NCI-H2107 treated with DMSO at 0.1 percent for 48 hours (cell line): ENCODE measurements around the gene C2CD4B.

Source experiments
- DNase-seq: peaks from one replicate; lab custom pipeline; 2025; ENCODE audit not compliant: unreplicated experiment; lab: John Stamatoyannopoulos, UW

C2CD4B gene, protein sequence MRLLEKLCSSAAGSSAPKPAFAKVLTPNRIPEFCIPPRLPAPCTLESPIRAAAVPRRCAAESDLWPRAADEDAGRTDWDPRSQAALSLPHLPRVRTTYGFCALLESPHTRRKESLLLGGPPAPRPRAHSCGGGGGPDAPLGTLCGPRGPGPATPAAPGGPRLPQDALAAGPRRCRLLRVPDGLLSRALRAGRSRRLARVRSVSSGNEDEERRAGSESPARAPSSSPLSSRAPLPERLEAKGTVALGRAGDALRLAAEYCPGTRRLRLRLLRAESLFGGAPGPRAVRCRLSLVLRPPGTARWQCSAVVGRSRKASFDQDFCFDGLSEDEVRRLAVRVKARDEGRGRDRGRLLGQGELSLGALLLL

DNA sequence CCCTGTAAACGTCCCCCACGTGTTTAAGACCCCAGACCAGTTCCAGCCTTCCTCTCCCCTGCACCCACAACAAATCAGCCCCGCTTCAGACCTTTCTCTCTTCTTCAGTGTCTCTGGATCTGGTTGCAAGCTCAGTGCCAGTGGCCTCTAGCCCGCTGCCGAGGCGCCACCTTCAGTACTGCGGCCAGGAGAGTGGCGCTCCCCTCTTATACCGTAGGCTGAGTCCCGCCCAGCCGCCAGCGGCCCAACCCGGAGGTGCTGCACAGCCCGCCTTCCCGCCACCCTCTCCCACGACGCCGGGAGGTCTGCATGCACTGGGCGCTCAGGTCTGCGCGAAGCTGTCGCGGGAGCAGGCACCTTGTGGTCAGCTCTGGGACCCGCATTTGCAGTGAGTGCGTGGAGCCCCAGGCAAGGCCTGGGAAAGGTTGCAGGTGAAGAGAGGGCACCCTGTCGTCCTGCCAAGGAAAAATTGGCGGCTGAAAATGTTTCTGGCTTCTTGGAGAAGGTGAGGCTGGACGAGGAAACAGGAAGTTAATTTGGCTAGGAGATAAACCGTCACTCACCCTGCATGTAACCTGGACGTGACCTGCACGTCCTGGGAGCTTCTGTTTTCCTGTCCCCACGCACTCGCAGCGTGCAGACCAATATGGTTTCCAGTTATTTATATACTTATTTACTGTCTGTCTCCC is at the start of gene C2CD4B:
Gene C2CD4B (minus strand): TSS at position 182 of the 689 bp plus-strand sequence. CDS start 301 bp downstream, outside the sequence.
- no peak for DNase-seq

DNA sequence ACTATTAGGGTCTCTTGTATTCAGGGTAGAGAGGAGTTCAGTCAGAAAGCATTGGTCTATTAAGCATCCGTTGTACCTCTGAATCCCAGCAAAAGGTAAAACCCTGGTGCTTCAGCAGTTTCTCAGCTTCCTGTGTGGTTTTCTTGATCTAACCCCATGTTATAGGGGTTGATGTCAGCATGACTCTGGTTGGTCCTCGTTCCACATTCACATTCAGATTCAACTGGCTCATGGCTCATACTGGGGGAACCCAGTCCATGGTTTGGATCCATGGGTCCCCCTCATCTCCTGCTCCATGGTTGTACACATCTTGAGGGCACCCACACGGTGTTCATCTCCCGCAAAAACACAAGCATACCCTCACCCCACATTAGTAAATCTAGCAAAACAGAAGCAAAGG is 47.7 kb upstream of the C2CD4B start:
- DNase-seq = no peak

DNA sequence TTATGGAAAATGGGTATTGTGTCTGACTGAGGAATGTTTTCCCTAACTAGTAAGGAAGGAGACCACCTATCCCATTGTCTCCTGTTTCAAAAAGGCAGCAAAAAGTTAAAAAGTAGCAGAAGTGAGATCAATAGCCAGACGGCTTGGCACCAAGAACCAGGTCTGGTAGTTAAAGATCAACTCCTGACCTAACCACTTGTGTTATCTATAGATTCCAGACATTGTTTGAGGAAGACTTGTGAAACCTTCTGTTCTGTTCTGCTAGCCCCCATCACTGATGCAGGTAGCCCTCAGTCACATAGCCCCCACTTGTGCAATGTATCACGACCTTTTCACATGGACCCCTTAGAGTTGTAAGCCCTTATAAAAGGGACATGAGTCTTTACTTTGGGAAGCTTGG is 46.3 kb upstream of the C2CD4B start:
- no peak for DNase-seq

DNA sequence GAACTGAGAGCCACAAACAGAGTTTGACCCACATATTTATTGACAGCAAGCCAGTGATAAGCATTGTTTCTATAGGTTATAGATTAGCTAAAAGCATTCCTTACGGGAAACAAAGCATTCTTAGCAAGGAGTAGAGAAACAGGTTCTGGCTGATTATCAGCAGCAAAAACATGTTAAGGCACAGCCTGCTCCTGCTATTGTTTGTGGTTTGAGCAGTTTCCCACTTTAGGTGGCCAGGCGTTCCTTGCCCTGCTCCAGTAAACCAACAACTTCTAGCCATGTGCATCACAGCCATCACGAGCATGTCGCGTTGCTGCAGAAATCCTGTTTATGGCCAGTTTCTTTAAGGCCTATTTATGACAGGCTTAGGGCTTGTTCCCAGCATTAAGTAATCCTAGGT is 44.7 kb upstream of the C2CD4B start:
- DNase-seq = no peak

DNA sequence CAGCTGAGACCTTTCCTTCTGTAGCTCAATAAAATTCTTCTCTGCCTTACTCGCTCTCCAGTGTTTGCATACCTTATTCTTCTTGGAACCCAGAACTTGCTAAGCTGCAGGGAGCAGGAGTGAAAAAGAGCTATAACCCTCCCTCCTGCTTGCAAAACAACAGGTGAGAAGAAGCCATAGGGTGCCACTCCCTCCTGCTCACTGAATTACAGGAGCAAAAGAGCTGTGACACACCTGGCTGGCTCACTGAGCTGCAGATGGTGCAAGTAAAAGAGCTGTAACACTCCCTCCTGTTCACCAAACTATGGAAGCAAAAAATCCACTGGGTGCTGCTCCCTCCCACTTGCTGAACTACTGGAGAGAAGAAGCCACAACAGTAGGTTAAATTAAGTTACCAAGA is 44.2 kb upstream of the C2CD4B start:
- DNase-seq = no peak

DNA sequence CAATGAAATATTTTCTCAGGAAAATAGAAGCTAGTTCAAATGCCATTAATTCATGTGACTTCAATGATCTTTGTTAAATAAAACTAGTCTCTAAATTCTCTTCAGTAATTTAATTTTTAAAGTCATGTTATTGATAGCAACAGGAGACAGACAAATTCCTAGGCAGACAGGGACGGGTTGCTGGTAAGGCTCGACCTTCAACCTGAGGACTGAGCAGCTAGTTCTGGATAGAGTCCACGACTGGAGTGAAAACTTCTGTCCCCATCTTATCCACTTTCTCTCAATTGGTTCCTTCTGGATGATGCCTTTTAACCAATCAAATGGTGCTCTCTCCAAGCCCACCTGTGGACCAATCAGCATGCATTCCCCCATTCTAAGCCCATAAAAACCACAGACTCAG is 43.8 kb upstream of the C2CD4B start:
- DNase-seq = no peak

DNA sequence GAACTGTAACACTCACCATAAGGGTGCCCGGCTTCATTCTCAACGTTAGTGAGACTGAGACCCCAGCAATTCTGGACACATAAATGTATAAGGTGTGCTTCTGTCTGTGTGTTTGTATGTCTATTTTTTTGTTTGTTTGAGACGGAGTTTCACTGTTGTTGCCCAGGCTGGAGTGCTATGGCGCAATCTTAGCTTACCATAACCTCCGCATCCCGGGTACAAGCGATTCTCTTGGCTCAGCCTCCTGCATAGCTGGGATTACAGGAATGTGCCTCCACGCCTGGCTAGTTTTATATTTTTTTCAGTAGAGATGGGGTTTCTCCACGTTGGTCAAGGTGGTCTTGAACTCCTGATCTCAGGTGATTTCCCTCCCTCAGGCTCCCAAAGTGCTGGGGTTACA is 43.3 kb upstream of the C2CD4B start:
- DNase-seq = no peak

DNA sequence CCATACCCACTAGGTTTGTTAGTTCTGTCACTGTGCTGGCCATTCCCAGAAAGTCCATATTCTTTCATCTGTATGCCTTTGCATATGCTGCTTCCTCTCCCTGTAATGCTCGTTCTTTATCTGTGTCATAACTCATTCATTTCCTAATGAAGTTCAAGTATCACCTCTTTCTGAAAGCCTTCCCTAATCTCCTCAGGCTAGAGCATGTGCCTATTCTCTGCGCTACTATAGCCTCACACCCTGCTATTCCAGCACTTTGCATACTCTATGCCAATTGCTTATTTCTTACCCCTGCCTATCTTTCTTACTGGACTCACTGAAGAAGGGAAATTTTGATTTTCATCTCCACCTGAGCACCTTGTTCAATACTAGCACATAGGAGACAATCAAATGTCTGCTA is 25.6 kb upstream of the C2CD4B start:
- no peak for DNase-seq

DNA sequence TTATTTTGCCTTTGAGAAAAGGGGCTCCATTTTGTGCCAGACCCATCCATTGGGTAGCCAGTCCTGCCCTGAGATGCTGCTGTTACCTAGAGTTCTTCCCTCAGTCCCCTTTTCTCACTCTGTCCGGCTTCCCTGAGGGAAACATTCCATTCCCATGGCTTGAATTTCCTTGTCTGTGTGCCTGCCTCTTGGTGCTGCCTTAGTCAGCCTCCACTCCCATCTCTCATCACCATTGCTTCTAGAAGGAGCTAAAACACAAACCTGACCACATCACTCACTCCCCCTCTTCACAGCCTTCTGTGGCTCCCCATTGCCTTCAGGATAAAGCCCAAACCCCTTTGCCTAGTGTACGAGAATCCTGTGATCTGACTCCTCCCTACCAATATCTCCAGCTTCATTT is 25.2 kb upstream of the C2CD4B start:
- no peak for DNase-seq

DNA sequence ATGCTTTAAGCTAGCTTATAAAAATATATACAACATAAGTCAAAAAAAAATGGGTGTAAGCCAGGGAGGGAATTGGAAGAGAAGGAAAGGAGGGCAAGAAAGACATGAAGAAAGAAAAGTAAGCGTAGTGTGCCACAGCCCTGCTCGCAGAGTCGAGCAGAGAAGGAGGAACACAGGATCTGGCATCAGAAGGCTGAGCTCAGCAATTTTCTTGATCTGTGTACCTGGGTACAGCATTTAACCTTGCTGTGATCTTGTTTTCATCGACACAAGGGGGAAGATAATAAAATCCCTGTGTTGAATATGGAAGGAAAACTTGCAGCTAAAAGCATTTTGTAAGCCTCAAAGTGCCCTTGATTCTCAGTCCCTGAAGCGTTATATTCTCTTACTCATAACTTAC is 23.7 kb upstream of the C2CD4B start:
- no peak for DNase-seq

DNA sequence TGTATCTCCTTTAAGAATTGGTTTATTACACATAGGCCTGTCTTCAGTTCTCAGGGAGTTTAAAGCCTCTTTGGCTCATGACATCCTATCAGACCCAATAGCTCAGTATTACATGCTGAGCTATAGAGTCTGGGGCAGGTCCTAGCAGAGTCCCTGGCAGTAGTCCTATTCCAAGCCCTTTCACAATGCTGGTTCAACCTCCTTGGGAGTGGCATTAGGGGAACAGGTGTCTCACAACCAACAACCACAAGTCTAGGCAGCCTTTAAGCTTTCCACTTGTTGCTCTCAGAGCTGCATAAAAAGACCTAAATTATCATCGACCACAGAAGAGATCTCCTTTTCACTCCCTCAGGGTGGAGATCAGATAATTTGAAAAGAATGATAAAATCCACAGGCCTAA is 22.8 kb upstream of the C2CD4B start:
- DNase-seq = no peak

DNA sequence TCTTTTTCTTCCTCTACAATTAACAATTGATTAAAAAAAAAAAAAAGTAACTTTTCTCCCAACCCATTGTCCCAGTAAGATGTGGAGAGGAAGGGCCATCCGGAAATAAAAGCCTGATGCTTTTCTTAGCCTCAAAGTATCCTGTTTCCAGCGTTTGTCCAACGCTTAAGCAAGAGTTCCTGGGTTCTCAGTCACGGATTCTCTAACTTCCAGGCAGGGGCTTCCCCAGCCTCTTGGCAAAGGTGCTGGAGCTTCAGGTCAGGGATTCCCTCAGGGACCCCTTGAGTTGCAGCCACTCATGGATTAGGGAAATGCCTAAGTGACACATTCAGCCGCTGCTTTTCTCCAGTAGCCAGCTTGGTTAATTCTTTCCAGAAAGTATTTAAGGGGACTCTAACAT is 22.3 kb upstream of the C2CD4B start:
- no peak for DNase-seq

DNA sequence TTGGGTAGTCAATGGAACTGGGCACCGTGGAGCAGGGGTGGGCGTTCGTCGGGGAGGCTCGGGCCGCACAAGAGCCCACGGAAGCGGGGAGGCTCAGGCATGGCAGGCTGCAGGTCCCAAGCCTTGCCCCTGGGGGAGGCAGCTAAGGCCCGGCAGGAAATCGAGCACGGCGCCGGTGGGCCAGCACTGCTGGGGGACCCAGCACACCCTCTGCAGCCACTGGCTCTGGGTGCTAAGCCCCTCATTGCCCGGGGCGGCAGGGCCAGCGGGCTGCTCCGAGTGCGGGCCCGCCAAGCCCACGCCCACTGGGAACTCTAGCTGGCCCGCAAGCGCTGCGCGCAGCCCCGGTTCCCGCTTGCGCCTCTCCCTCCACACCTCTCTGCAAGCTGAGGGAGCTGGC is 21.5 kb upstream of the C2CD4B start:
- no peak for DNase-seq

DNA sequence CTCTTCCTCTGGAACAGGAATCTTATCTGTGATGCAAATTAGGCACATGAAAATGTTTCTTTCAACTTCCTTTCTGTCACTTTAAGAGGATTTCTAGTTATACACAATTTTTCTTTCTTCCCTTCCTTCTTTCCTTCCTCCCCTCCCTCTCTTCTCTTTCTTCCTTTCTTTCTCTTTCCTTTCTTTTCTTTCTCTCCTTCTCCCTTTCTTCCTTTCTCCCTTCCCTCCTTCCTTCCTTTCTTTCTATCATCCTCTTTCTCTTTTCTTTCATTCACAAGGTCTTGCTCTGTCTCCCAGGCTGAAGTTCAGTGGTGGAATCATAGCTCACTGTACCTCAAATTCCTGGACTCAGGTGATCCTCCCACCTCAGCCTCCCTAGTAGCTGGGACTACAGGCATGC is 18.0 kb upstream of the C2CD4B start:
- DNase-seq = no peak

DNA sequence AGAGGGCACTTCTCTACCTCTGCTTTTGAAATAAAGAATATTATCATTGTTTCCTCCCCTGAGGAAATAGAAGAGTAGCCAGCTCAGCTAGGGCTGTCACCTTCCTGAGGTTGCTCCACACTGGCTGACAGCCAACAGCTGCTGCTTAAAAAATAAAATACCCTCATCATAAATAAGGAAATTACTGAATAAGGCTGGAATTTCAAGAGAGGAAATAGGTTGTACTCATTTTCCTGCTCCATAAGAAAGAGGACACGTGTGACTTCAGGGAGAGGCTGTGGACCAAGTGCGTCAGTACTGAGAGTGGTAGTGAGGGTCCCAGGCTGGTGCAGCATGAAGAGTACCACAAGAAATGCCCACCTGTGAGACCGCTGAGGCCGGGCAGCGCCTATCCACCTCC is 8.1 kb upstream of the C2CD4B start:
- DNase-seq = no peak

DNA sequence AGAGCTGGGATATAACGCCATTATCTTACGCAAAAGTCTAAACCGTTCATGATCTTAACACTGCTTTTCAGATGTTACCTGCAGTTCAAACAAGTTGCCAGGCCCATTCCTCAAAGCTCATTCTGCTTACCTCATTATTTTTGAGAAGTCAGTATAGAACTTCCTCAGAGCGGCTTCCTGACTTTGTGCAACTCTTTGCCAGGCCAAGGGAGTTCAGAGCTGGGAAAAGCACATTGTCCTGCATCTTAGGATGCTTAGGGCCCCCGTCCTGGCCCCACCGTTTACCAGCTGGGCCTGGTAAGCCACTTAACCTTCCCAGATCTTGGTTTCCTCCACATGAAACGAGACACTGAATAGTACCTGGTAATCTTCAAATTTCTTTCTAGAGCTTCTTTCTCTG is 6.8 kb upstream of the C2CD4B start:
- no peak for DNase-seq

DNA sequence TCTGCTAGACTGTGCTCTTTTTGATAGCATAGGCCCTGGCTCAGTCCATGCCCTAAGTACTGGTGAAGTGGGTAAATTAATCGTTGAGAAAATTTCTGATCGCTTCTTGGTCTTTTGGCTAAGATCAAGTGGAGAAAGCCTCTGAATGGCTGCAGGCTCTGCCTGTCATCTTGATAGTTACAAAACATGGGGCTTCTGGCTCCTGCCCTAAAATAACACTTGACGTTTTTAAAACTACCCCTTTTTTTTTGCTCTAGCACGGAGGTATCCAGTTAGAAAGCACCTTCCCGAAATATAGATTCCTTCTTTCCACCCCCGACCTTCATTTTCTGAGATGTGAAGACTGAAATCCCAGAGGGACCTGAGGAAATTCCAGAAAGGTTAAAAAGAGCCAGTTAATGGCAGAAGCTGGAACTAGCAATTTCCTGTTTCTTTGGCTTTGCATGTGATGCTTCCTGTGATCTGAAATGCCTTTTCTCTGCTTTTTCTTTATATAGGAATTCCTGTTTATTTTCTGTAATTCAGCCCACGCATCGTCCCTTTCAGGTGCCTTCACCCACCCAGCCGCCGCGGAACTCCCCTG is 799 bp upstream of the C2CD4B start:
- no peak for DNase-seq

DNA sequence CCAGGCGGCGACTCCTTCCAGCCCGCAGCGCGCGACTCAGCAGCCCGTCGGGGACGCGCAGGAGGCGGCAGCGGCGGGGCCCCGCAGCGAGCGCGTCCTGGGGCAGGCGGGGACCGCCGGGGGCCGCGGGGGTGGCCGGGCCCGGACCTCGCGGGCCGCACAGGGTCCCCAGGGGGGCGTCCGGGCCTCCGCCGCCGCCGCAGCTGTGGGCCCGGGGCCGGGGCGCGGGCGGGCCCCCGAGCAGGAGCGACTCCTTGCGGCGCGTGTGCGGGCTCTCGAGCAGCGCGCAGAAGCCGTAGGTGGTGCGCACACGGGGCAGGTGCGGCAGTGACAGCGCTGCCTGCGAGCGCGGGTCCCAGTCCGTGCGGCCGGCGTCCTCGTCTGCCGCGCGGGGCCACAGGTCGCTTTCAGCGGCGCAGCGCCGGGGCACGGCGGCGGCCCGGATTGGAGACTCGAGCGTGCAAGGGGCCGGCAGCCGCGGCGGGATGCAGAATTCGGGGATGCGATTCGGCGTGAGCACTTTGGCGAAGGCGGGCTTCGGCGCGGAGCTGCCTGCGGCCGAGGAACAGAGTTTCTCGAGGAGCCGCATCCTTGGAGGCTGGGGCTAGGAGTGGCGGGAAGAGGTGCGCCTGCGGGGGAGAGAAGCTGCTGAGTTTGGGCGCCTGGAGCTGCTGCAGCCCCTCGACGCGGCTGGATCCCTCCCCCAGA is 535 bp downstream of the C2CD4B start:
- DNase-seq = no peak

DNA sequence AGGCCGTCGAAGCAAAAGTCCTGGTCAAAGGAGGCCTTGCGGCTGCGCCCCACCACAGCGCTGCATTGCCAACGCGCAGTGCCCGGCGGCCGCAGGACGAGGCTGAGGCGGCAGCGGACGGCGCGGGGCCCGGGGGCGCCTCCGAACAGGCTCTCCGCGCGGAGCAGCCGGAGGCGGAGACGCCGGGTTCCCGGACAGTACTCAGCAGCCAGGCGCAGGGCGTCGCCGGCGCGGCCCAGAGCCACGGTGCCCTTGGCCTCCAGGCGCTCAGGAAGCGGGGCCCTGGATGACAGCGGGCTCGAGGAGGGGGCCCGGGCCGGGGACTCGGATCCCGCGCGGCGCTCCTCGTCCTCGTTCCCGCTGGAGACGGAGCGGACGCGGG is 1.1 kb downstream of the C2CD4B start:
- DNase-seq = no peak

DNA sequence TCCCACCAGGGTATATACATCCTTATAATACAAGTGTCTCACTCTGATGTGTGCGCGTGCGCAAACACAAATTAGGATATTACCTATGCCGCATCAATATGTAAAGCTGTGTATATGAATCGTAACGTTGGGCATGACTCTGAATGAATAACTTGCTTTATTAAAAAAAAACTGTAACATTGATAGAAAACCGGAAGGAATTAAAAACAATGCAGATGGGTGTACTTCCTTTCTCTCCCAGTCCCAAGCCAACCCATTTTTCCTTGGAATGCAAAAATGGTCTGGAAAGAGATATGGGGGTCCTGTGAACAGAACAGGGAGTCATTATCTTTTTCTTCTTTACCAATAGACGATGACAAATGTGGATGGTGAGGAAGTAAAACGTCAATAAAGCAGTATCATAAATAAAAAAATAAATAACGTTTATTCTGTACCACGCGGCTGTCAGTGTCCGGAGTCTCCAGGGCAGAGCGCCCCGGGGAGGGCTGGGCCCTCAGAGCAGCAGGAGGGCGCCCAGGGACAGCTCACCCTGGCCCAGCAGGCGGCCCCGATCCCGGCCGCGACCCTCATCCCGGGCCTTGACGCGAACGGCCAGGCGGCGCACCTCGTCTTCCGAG is 1.6 kb downstream of the C2CD4B start:
- no peak for DNase-seq

DNA sequence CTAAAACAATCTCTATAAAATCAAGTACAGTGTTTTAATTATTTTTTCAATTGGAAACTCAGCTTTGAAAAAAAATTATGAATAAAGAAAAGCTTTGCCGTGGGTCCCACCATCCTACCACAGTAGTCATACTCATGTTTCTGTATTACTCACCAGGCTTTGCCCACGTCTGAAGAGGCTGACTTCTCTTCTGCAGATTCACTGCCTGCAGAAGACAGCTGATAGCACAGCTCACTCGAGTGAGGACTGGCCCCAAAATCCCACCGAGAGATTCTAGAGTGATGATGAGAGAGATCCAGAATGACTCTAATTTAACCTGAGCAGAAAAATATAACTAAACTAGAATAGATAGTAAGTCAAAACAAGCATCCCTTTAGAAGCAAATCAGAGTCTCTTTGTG is 11.9 kb downstream of the C2CD4B start:
- DNase-seq = no peak
